HG02642 (cell line): ENCODE data around the gene GAREM2.
"Not testable (repeated sequence)": the region's sequence is repeated elsewhere in the genome, so short reads cannot be mapped to it uniquely, and the experiment has no call there.

Experiments
- ATAC-seq: cut with Tn5 transposase; IDR thresholded peaks from one replicate; pipeline ENCODE4 v1.9.1; 2021; ENCODE audit warnings: mild to moderate bottlenecking; ENCODE audit not compliant: unreplicated experiment, poor library complexity

GAREM2 gene

DNA sequence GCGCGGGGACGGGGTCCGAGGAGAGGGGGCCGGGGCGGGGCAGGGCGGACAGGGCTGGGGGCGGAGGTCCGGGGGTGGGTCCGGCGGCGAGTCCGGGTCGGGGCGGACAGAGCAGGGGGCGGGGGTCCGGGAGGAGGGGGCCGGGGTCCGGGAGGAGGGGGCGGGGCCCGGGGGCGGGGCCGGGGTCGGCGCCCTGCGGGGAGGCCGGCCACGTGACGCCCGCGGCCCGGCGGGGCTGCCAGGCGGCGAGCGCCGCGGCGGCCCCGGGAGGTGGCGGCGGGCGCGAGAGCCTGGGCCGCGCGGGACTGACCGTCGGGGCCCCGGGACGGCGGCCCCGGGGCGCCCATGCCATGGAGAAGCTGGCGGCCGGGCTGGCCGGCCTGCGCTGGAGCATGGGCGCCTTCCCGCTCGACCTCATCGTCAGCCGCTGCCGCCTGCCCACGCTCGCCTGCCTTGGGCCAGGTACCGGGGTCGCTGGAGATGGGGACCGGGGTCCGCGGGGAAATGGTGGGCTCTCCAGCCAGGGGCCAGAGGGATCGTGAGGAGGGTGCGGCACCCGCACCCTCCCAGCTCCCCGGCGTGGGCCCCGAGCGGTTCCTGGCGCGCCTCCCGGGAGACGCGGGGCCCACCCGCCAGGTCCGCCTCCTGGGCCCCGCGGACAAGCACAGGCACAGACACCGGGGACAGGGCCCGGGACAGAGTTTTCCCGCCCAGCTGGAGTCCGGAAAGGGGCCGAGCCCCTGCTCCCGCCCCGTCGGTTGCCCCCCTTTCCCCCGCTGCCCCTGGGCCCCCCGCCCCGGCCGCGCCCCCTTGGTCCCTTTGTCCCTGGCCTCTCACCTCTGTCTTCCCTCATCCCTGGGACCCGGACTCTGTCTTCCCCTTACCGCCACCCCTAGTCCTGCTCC lies at the start of gene GAREM2:
Gene GAREM2, plus strand, starts transcription at position 218 of the 905 bp plus-strand sequence. Its CDS starts 133 bp downstream, at position 351.
- ATAC-seq: no peak

DNA sequence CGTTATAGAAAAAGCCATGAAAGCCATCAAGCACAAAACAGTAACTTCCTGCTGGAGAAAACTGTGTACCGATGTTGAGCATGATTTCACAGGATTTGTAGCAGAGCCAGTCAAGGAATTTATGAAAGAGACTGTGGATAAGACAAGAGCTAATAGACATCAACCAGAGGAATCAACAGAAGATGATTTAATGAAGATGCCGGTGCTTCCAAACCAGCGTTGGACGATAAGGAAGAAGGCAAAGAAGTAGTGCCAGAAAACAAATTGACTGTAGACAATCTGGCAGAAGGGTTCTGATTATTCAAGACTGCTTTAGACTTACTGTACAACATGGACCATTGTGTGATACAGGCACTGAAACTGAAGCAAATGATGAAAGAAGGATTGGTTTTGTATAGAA lies 49.5 kb upstream of the GAREM2 start:
- ATAC-seq: no peak

DNA sequence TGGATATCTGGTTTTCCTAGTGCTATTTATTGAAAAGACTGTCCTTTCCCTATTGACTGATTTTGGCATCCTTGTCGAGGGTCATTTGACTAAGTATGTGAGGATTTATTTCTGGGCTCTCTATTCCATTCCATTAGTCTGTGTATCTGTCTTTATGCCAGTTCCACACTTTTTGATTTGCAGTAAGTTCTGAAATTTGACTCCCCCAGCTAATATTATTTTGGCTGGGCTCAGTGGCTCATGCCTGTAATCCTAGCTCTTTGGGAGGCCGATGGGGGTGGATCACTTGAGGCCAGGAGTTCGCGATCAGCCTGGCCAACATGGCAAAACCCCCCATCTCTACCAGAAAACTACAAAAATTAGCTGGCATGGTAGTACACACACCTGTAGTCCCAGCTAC lies 46.8 kb upstream of the GAREM2 start:
- ATAC-seq: no peak

DNA sequence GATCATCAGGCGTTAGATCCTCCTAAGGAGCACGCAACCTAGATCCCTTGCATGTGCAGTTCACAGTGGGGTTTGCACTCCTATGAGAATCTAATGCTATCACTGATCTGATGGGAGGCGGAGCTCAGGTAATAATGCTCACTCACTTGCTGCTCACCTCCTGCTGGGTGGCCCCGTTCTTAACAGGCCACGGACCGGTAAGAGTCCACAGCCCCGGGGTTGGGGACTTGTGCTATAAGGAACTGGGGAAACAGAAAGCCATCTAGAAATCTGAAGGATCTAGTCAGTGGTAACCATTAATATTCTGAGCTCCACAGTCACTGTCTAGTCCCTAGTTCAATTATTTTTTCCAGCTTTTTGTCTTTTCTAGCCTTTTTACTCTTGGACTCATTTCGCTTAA lies 44.7 kb upstream of the GAREM2 start:
- no peak for ATAC-seq

DNA sequence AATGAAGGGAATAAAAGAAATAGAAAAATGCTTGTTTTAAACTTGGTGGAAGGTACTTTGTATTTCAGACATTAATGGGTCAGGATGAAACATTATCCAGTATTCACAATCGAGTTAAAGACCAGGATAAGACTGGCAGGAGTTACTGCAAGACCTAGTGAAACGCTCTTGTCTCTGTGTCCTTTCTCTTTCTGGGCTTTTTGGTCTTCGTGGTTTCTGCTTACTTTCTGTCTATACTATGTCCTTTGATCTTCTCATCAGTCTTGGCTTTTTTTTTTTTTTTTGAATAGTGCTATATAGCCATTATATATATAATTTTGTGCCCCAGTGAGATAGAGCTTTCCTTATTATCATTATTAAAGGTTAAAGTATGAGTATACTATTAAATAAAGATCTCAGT lies 42.1 kb upstream of the GAREM2 start:
- no peak for ATAC-seq

DNA sequence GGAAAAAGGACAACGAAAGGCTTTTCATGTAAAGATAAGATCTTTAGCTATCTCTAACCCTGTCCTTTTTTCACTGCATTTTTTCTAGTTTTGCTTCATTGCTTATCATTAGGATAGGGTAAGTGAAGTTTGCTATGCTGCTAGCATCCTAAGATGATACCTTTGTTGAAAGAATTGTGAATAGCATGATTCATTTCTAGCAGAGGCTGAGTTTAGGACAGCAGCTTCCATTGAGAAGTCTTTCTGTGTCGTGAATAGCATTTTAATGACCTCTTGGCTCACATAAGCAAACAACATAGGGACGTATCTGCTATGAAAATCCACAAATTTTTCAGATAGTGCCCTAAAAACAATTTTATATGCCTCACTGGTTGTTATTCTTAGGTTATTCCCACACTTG lies 36.4 kb upstream of the GAREM2 start:
- ATAC-seq: no peak

DNA sequence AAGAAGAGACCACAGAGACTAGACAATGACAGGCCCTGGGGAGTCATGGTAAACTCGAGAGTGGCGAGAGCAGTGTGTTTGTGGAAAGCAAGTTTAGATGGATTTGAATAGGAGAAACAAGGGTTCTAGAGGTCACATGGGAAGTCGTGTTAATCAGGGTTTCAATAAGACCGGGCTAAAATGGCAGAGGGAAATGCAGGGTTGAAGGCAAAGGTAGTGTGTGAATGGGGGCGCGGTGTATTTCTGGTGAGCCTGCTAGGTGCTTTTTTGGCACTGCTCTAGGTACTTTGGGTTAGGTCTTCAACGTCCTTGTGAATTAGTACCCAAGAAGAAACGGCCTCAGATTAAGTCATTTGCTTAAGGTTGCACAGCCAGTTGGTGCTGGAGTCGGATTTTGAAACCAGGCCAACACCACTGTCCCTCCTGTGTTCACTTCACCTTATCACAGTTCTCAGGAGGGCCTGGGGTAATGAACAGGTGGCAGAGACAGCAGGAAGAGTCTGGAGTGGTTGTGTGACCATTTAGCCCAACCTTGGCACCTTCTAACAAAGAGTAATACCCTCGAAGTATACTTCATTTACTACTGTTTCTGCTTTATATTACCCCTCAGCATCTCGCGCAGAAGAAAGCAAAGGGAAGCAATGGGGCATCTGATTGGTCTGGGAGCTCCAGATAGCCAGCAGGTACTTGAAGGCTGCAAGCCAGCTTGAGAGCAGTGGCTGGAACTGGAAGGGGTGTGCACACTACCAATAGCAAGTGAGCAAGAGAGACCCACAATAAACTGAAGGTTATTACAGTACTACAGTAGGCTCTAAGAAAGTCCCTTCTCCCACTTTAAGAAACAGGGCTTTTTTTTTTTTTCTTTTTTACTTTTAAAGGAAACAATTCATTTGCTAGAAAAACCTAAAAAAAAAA lies 33.4 kb upstream of the GAREM2 start:
- no peak for ATAC-seq

DNA sequence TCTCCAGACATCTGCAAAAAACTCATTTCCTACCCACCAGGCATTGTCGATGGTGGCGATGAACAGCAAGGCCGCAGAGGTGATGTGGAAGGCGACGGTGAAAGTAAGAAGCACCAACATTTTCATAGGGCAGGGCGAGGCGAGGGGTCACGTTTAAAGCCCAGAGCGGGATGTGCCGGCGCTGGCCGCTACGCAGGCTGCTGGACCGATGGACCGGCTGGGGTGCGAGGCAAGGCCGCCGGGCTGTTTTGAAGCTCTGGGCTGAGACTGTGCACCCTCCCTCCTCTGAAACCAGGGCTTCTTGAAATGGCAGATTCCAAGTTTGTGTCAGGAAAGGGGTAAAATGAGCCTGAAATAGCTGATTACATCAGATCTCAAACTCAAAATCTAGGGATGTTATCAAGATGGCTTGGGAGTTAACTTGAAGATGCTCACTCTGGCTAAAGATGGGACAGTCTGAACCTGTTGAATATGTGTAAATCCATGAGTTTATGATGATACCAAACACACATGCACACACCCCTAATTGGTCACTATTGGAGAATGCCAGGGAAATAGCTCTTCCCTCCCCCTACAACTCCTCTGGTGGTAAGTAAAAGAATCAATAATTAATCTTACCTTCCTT lies 31.6 kb upstream of the GAREM2 start:
- ATAC-seq: no peak

DNA sequence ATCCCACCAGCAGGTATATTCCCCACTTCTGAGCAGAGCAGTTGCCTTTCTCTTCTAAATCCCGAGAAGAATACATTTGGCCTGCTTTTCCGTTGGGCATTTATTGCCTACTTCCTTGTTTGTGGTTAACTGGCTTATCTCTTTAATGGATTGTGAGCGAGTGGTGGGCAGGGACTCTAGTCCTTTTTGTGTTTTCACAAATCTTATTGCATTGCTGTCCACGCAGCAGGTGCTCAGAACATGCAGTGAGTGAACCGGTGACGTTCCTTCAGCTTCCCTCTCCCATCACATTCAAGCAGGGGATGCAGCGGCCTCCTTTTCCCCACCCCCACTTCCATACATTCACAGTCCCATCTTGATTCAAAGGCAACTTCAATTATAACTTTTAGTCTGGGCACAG lies 28.9 kb upstream of the GAREM2 start:
- no peak for ATAC-seq

DNA sequence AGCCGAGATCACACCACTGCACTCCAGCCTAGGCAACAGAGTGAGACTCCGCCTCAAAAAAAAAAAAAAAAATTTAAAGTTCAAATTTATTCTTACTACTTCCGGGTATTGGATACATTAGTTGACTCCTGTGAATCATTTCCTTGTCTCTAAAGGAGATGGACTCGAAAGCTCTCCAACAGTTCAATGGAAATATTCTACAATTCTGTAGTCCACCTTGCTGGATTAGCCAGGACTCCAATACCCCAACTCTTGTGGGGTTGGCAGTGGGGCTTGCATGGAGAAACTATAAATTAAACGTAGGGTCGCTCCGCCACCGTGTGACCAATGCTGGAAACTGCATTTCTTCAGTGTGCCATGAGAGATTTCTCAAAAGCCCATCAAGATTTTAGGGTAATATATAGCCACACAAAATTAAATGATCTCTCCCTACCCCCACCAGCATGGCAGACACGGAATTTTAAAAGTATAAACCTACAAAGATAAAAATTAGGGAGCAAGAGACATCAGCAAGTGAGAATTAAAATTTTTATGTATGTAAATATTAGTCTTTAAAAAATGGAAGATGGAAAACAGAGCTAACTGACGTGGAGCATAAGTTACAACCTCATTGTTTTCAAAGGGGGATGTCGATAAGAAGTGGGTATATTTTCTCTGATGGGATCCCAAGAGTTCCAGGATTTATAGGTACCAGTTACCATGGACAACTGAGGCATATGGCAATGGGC lies 27.8 kb upstream of the GAREM2 start:
- no peak for ATAC-seq

DNA sequence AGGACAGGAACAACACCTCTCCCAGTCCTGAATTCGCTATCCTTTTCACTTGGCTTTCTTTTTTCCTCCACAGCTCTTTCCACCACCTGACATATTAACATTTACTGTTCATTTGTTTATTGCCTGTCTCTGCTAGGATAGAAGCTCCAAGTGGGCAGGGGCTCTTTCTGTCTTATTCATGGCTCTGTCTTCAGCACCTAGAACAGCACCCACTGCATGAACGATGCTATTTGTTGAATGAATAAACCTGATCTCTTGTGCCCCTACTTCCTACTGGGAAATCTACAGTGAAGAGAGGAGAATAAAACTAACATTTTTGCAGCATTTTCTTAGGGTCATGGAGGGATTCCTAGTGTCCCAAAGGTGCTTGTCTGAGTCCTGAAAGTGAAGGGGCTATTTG lies 24.4 kb upstream of the GAREM2 start:
- ATAC-seq: no peak

DNA sequence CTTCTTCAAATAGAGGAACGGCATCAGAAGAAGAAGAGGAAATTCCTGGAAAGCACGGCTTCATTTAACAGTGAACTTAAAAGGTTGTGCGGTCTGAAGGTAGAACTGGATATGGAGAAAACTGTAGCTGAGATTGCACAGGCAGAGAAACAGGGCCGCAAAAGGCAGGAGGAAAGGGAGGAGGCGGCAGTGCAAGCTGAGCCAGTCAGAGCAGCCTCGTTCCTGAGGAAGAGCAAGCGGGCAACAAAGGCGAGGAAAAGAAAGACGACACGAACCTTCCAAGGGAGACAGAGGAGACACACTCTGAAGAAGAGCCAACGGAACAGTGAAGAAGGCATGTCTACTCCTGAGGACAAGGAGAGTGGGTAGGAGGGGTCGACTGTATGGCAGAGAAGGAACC lies 22.6 kb upstream of the GAREM2 start:
- ATAC-seq: no peak

DNA sequence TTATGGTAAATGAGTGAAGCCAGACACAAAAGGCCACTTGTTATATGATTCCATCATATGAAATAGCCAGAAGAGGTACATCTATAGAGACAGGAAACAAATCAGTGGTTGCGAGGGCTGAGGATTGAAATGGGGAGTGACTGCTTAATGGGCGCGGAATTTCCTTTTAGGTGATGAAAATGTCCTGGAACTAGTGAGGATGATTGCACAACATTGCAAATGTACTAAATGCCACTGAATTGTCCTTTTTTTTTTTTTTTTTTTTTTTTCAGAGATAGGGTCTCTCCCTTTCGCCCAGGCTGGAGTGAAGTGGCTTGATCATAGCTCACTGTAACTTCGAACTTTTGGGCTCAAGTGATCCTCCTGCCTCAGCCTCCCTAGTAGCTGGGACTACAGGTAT lies 15.3 kb upstream of the GAREM2 start:
- ATAC-seq: no peak

DNA sequence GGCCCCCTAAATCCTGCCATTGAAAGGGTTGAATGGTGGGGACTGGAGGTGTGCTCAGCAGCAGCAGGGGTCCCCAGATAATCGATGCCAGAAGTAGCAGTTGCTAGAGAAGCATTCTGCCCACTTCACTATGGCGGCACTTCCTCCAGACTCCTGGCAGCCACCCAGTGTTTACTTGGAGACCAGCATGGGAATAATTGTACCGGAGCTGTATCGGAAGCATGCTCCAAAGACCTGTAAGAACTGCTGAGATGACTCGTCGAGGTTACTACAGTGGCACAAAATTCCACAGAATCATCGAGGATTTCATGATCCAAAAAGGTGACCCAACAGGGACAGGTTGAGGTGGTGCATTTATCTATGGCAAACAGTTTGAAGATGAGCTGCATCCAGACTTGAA lies 11.0 kb upstream of the GAREM2 start:
- ATAC-seq: no peak

DNA sequence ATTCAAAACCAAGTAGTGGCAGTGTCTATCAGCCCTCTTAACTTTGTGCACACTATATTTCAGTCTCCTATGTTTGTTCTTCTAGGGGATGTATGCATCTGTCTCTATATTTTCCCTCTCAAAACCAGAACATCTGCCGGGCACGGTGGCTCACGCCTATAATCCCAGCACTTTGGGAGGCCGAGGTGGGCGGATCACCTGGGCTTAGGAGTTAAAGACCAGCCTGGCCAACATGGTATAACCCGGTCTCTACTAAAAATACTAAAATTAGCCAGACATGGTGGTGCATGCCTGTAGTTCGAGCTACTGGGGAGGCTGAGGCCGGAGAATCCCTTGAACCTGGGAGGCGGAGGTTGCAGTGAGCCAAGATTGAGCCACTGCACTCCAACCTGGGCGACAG lies 9.9 kb upstream of the GAREM2 start:
- ATAC-seq: no peak

DNA sequence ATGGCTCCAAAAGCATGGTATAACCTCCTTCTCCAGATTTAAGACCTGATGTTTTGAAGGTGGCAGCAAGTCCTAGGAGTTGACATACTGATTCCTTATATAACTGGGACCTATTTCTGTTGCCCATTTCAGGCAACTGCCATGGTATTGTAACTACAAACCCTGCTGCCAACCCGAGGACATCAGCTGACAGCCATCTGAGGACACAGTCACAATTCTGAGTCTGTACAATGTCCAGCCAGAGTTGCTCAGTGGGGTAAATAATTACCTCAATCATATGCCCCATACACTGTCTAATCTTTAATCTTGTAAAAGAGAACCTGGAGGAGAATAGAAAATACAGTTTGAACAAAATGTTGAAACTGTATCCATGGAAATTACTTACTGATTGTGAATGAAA lies 8.7 kb upstream of the GAREM2 start:
- no peak for ATAC-seq

DNA sequence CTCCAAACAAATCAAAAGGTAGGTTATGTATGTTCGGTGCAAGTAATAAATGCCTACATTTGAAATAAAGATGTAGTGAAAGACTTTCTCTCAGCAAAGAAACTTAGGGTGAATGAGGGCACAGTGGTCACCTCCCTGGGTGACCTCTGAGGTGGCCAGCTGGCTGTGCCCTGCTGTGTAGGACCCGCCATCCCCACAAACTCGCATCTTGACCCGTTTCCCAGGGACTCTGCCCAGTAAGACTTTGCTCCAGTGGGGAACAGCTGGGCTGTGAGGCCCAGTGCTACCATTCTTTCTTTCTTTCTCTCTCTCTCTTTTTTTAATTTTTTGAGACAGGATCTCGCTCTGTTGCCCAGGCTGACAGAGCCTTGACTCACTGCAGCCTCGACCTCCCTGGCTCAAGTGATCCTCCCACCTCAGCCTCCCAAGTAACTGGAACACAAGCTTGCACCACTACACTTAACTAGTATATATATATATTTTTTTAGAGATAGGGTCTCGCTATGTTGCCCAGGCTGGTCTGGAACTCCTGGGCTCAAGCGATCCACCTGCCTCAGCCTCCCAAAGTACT lies 8.2 kb upstream of the GAREM2 start:
- no peak for ATAC-seq

DNA sequence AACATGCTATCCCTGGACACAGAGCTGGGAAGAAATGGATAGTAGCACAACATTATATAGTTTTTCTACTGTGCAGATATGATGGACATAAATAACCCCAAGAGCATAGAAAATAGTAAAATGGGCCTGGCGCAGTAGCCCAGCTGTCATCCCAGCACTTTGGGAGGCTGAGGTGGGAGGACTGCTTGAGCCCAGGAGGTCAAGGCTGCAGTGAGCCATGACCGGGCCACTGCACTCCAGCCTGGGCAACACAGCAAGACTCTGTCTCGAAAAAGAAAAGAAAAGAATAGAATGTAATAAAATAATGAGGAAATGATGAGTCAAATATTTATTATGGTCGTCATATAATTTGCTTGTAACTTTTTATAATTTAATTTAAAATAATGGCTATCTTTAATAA lies 7.5 kb upstream of the GAREM2 start:
- ATAC-seq: no peak

DNA sequence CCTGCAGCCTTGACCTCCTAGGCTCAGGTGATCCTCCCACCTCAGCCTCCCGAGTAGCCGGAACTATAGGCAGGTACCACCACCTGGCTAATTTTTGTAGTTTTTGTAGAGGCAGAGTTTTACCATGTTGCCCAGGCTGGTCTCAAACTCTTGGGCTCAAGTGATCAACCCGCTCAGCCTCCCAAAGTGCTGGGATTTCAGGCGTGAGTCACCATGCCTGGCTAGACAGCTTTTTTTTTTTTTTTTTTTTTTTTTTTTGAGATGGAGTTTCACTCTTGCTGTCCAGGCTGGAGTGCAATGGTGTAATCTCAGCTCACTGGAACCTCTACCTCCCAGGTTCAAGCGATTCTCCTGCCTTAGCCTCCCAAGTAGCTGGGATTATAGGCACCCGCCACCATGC lies 6.3 kb upstream of the GAREM2 start:
- ATAC-seq: not testable (repeated sequence)

DNA sequence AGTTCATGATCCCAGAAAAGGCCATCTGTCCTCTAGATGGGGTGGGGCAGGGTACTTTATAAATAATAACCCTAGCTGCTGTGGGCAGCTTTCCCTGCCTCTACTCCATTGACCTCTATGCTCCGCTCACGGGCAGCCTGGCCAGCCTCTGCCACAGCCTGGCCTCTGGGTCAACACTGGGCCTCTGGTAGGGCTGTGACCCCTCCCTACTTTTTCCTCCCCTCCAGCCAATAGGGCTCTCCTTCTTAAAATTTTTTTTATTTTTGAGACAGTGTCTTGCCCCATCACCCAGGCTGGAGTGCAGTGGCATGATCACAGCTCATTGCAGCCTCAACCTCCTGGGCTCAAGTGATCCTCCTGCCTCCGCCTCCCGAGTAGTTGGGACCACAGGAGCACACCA lies 4.1 kb upstream of the GAREM2 start:
- ATAC-seq: no peak
